Mesothelial cell of epicardium (in vitro differentiated cells): ENCODE results near the gene ZFPM1. TPM values are rescaled to one million over a fixed set of nuclear protein-coding genes. Genes with fewer than 3 reads are reported as not detected.

Source experiments
- DNase-seq, 2 experiments: peaks; one replicate each; pipeline ENCODE4 v3.0.0; 2021; ENCODE audit warnings: low spot score in 2 of 2; ENCODE audit not compliant: unreplicated experiment in 2 of 2
- H3K27ac Mint-ChIP-seq: 2 replicates; pipeline ENCODE4 v1.8.0; 2021; ENCODE audit warnings: mixed read lengths
- H3K27me3 Mint-ChIP-seq: 2 replicates; pipeline ENCODE4 v1.8.0; 2021; ENCODE audit warnings: low read depth, mixed read lengths
- H3K36me3 Mint-ChIP-seq: 2 replicates; pipeline ENCODE4 v1.8.0; 2021; ENCODE audit warnings: mixed read lengths
- H3K4me1 Mint-ChIP-seq: 2 replicates; pipeline ENCODE4 v1.8.0; 2021; ENCODE audit warnings: mixed read lengths
- H3K4me3 Mint-ChIP-seq: 2 replicates; pipeline ENCODE4 v1.8.0; 2021; ENCODE audit warnings: mild to moderate bottlenecking, moderate library complexity, mixed read lengths
- H3K9me3 Mint-ChIP-seq: 2 replicates; pipeline ENCODE4 v1.8.0; 2021; ENCODE audit warnings: mixed read lengths
- total RNA-seq: library from RNA; stranded (reverse); gene quantifications from 3 replicates; pipeline ENCODE4 v1.2.1, GENCODE V29; 2021
- TF ChIP-seq, protein P1 (sequence below): fragments of 200-600 bp; sonication (generic); IDR thresholded peaks from one replicate; pipeline ENCODE4 v1.5.0; 2021; ENCODE audit warnings: antibody characterized with exemption; ENCODE audit not compliant: unreplicated experiment

ZFPM1 gene
- total RNA-seq, 1 donor from 2014 or later: 56.2 TPM

DNA sequence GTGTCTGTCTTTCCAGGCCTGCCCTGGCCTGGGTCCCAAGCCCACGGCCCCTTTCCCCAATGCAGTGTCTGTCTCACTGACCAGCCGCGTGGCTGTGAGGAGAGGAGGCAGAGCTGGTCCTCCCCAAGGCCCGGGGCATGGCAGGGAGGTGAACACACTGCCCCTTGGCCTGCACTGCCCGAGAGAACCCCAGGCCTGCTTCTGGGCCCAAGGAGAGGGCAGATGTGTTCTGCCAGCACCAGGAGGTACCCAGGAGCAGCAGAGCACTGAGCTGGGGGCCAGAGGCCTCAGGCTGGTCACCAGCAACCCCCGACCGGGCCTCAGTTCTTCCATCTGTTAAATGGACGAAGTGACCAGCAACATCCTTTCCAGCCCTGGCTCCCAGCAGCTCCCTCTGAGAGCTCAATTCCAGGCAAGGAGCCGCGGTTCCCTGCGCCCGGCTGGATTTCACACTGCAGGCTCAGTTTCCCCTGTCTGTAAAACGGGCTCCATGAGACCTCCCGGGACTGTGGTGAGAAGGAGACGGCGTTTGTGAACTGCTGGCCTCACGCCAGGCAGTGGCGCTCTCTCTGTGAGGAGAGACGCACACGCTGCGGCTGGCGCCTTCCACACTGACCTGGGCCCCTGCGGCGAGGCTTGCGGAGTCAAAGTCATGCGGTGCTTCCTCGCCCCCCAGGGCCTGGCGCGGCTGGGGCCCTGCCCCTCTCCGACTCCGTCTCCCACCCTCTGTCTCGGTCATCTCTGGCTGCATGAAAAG is 8.1 kb upstream of the ZFPM1 start:
- no peak for DNase-seq
- TF ChIP-seq, protein P1, sequence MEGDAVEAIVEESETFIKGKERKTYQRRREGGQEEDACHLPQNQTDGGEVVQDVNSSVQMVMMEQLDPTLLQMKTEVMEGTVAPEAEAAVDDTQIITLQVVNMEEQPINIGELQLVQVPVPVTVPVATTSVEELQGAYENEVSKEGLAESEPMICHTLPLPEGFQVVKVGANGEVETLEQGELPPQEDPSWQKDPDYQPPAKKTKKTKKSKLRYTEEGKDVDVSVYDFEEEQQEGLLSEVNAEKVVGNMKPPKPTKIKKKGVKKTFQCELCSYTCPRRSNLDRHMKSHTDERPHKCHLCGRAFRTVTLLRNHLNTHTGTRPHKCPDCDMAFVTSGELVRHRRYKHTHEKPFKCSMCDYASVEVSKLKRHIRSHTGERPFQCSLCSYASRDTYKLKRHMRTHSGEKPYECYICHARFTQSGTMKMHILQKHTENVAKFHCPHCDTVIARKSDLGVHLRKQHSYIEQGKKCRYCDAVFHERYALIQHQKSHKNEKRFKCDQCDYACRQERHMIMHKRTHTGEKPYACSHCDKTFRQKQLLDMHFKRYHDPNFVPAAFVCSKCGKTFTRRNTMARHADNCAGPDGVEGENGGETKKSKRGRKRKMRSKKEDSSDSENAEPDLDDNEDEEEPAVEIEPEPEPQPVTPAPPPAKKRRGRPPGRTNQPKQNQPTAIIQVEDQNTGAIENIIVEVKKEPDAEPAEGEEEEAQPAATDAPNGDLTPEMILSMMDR: no peak
- Mint-ChIP-seq H3K27me3 (no peaks in the 10 kb centered on the region), H3K9me3 (no peaks in the 10 kb centered on the region), H3K36me3 (no peaks in the 10 kb centered on the region), H3K27ac (no peak overlapping the region), H3K4me3 (no peak overlapping the region), H3K4me1 (peaks cover 18% of the 10 kb centered on the region)

DNA sequence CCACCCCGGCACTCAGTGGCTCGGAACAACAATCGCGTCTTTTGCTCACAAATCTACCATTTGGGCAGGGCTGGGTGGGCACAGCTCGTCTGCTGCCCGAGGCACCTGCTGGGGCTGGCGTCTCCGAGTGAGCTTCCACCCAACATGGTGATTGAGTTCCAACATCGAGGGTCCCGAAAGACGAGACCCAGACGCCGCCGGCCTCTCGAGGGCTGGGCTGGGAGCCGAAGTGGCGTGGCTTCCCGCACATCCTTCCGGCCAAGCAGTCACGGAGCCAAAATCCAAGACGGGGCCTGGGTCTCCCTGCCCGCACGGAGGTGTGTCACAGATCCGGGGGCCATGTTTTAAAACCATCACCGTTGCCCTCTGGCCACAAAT is 7.5 kb upstream of the ZFPM1 start:
- TF ChIP-seq, protein P1: no peak
- no peaks in the 10 kb centered on the region for H3K27me3 Mint-ChIP-seq
- no peak for DNase-seq
- no peaks in the 10 kb centered on the region for H3K36me3 Mint-ChIP-seq
- H3K9me3 Mint-ChIP-seq: no peaks in the 10 kb centered on the region
- H3K4me3 Mint-ChIP-seq: no peak overlapping the region
- no peak overlapping the region for H3K27ac Mint-ChIP-seq
- peaks cover 18% of the 10 kb centered on the region for H3K4me1 Mint-ChIP-seq

DNA sequence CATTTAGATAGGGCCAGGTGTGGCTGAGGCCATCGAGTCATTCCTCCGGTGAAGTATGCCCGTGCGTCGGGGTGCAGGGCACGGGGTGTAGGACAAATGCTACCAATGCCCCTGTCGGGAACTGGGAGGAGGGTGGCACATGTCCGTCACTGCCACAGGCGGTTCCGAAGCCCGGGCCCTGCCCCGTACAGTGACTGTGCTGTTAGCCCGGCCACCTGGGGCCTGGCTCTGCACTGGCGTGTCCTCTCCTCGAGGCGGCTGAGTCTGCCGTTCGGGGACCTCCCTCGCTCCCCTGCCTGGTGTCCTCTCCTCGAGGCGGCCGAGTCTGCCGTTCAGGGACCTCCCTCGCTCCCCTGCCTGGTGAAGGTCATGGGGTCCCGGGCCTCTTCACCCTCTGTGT is 7.0 kb upstream of the ZFPM1 start:
- H3K9me3 Mint-ChIP-seq: no peaks in the 10 kb centered on the region
- DNase-seq: no peak
- no peaks in the 10 kb centered on the region for H3K27me3 Mint-ChIP-seq
- TF ChIP-seq, protein P1: no peak
- peaks cover 18% of the 10 kb centered on the region for H3K4me1 Mint-ChIP-seq
- no peaks in the 10 kb centered on the region for H3K36me3 Mint-ChIP-seq
- no peak overlapping the region for H3K4me3 Mint-ChIP-seq
- no peak overlapping the region for H3K27ac Mint-ChIP-seq

DNA sequence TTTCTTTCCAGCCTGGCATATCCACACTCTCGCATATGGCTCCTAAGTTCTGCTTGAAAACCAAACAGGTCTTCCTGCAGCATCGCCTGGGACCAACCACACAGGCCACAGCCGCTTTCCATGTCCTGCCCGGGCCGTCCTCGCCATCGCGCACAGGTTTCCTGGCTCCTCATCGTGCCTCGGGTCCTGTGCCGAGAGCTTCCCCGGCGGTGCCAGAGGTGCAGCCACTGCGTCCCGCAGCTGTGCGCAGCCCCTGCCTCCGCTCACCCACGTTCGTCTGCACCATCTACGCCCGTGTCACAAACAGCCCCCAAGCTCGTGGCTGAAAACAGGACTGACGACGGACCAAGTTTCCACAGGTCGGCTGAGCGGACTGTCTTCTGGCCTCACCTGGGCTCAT is 6.3 kb upstream of the ZFPM1 start:
- H3K4me1 Mint-ChIP-seq: peaks cover 18% of the 10 kb centered on the region

DNA sequence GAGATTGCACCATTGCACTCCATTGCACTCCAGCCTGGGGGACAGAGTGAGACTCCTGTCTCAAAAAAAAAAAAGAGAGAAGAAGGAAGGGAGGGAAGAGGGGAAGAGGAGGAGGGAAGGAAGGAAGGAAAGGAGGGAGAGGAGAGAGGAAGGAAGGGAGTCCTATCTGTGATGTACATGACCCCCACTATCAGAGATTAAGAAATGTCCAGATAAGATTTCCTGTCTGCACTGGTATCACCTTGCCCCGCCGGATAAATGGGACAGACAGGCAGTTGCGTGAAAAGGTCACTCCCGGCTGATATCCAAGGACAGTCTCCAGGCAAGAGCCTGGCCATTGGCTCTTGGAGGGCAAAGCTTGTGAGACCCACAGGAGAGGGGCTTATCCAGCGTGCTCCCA is 5.2 kb upstream of the ZFPM1 start:
- peaks cover 21% of the 10 kb centered on the region for H3K4me1 Mint-ChIP-seq
- peaks cover 4% of the 10 kb centered on the region for H3K27me3 Mint-ChIP-seq
- DNase-seq: no peak
- no peak overlapping the region for H3K4me3 Mint-ChIP-seq
- H3K9me3 Mint-ChIP-seq: no peaks in the 10 kb centered on the region
- H3K36me3 Mint-ChIP-seq: no peaks in the 10 kb centered on the region
- TF ChIP-seq, protein P1: no peak
- no peak overlapping the region for H3K27ac Mint-ChIP-seq

More for the DNA sequence above, 6.3 kb upstream of the ZFPM1 start:
- Mint-ChIP-seq H3K27me3 (peaks cover 3% of the 10 kb centered on the region), H3K9me3 (no peaks in the 10 kb centered on the region), H3K4me3 (no peak overlapping the region), H3K27ac (no peak overlapping the region), H3K36me3 (no peaks in the 10 kb centered on the region)
- DNase-seq: no peak
- TF ChIP-seq, protein P1: no peak
